Right cardiac atrium (tissue), 5 donors: Measurements from ENCODE around the gene ZNF547. TPM values are rescaled to one million over a fixed set of nuclear protein-coding genes. Genes with fewer than 3 reads are reported as not detected.
A peak's percentile ranks its signal among the peaks of the same experiment; 100 is the strongest.

ENCODE experiments used
- ATAC-seq, 2 donors: fragments of 200-7000 bp; cut with Tn5 transposase; one replicate each; pipeline versions ENCODE4 v1.8.0 to v1.9.1; 2020; ENCODE audit warnings: moderate library complexity in 2 of 2, mild to moderate bottlenecking in 1 of 2
- DNase-seq, 3 donors: peaks; one replicate each; pipeline ENCODE4 v3.0.0-alpha.2; 2020
- H3K27ac ChIP-seq: one replicate; pipeline ENCODE4 v1.5.1; 2013; ENCODE audit warnings: mild to moderate bottlenecking, low read length, control low read depth, moderate library complexity
- H3K27me3 ChIP-seq: one replicate; pipeline ENCODE4 v1.6.1; 2013; ENCODE audit not compliant: control insufficient read depth, insufficient read depth
- H3K4me1 ChIP-seq: one replicate; pipeline ENCODE4 v1.6.1; 2013; ENCODE audit warnings: low read length; ENCODE audit not compliant: control insufficient read depth, insufficient read depth
- H3K4me3 ChIP-seq: one replicate; pipeline ENCODE4 v1.5.1; 2013; ENCODE audit warnings: low read length, control low read depth
- H3K9me3 ChIP-seq: one replicate; pipeline ENCODE4 v1.6.1; 2013; ENCODE audit warnings: low read length; ENCODE audit not compliant: control insufficient read depth
- WGBS: extraction: QIAGEN DNeasy Blood & Tissue Kit; methylation state at CpG from one replicate; pipeline ENCODE4 v1.1.7; 2013; 5-methylcytosine and 5-hydroxymethylcytosine counted together
- intact Hi-C, 4 donors: fragments of 100-400 bp; cut with DNase I; formaldehyde crosslinking; loops; one replicate each; pipeline versions ENCODE4 v1.11.0 to v1.14.0; 2022 to 2023
- polyA plus RNA-seq: library from polyadenylated mRNA; stranded (reverse); fragments of 200-250 nt; gene quantifications from one replicate; pipeline ENCODE4 v1.2.3, GENCODE V29; 2013
- total RNA-seq, 4 donors: library from RNA; stranded (reverse); fragmentation: NEBNext Ultra II Directional; extraction: Animal tissue kit (Norgen Biotek cat#: 25700); gene quantifications; one replicate each; pipeline ENCODE4 v1.2.1, GENCODE V29; 2021
- donor health status: healthy with polysubstance abuse.
- donor health status: DM: no; HTN: yes; CAD: no.
- donor health status: DM: no; HTN: no; CAD: no.
- donor health status: DM: no; HTN: yes; CAD: no; lungs with severe emphysema.
- donor health status: DM: yes; HTN: yes; CAD: no.

ZNF547 gene
- total and polyA plus RNA-seq, 5 donors, result 2.7 to 5.6 (median 4.3) TPM

- H3K27me3 ChIP-seq, result no peaks in the 10 kb centered on the region
- WGBS, result 12% methylated on average over 8 of the region's 8 CpGs
These were observed 43.3 kb downstream of the ZNF547 start for GRCh38 chr19:57406516-57407123.

GRCh38 chr19:57410877-57411671, 47.7 kb downstream of the ZNF547 start, which contains the start of gene ZNF17:
Gene ZNF17 (plus strand): TSS chr19:57411161. CDS start chr19:57413616, 2,455 bp downstream.
- Histone ChIP-seq H3K4me1 (peaks cover 2% of the 10 kb centered on the region), H3K9me3 (no peaks in the 10 kb centered on the region), H3K27ac (peak within 1 kb of the TSS; percentile 90), H3K4me3 (peak within 1 kb of the TSS; percentile 94), H3K27me3 (no peaks in the 10 kb centered on the region)
- DNase-seq, result peak; percentile 95 to 98 (median 97)
- peak; percentile 100 for ATAC-seq
- under 1% methylated on average over 55 of the region's 55 CpGs for WGBS
- intact Hi-C loops, result no loop called here

More at GRCh38 chr19:57406516-57407123, 43.3 kb downstream of the ZNF547 start:
- H3K4me3 ChIP-seq, result no peak overlapping the region
- intact Hi-C loops, result no loop called here
- DNase-seq (peak; percentile 60 to 75 (median 74)), ATAC-seq (peak; percentile 45 to 69)
- H3K27ac ChIP-seq, result no peak overlapping the region
- peaks cover 2% of the 10 kb centered on the region for H3K4me1 ChIP-seq
- H3K9me3 ChIP-seq, result peaks cover 2% of the 10 kb centered on the region

- ATAC-seq (no peak), DNase-seq (no peak)
- H3K9me3 ChIP-seq, result peaks cover 3% of the 10 kb centered on the region
- no peaks in the 10 kb centered on the region for H3K4me1 ChIP-seq
- H3K27me3 ChIP-seq, result no peaks in the 10 kb centered on the region
- intact Hi-C loops, result no loop called here
- no peak overlapping the region for H3K4me3 ChIP-seq
- no peak overlapping the region for H3K27ac ChIP-seq
- WGBS, result 95% methylated on average over 4 of the region's 4 CpGs
These were observed 56.1 kb downstream of the ZNF547 start for GRCh38 chr19:57419439-57419838.

- WGBS, result 97% methylated on average over 3 of the region's 3 CpGs
- Histone ChIP-seq H3K9me3 (peaks cover 3% of the 10 kb centered on the region), H3K4me3 (no peak overlapping the region), H3K27ac (no peak overlapping the region), H3K4me1 (no peaks in the 10 kb centered on the region), H3K27me3 (no peaks in the 10 kb centered on the region)
- intact Hi-C loops, result no loop called here
- ATAC-seq (no peak), DNase-seq (no peak)
These were observed 57.7 kb downstream of the ZNF547 start for GRCh38 chr19:57421037-57421436.

Other genes with a start within 250 kb of the ZNF547 start
- not detected for gene USP29, start 243.6 kb upstream of the ZNF547 start, total RNA-seq
- gene USP29, start 243.6 kb upstream of the ZNF547 start, polyA plus RNA-seq, result not detected
- not detected for gene ZIM3, start 218.3 kb upstream of the ZNF547 start, total RNA-seq
- gene ZIM3, start 218.3 kb upstream of the ZNF547 start, polyA plus RNA-seq, result not detected
- gene DUXA, start 196.1 kb upstream of the ZNF547 start, total RNA-seq, result not detected
- gene DUXA, start 196.1 kb upstream of the ZNF547 start, polyA plus RNA-seq, result not detected
- 10 to 100 TPM; 16.9 to 26.8 (median 18.7) TPM for gene ZNF264, start 172.1 kb upstream of the ZNF547 start, total RNA-seq
- 4.4 TPM for gene ZNF264, start 172.1 kb upstream of the ZNF547 start, polyA plus RNA-seq
- gene AURKC, start 132.5 kb upstream of the ZNF547 start, total RNA-seq, result 1 to 10 TPM; 1.5 to 2.0 (median 1.6) TPM
- gene AURKC, start 132.5 kb upstream of the ZNF547 start, polyA plus RNA-seq, result 1.2 TPM
- gene ZNF805, start 122.9 kb upstream of the ZNF547 start, total RNA-seq, result 10 to 100 TPM in 2 of 4 donors, 1 to 10 TPM in 2; 9.3 to 14.6 (median 10.0) TPM
- gene ZNF805, start 122.9 kb upstream of the ZNF547 start, polyA plus RNA-seq, result 1.3 TPM
- 10 to 100 TPM; 30.6 to 46.5 (median 36.1) TPM for gene ZNF460, start 83.1 kb upstream of the ZNF547 start, total RNA-seq
- gene ZNF460, start 83.1 kb upstream of the ZNF547 start, polyA plus RNA-seq, result 3.5 TPM
- gene ZNF543, start 43.1 kb upstream of the ZNF547 start, total RNA-seq, result 1 to 10 TPM; 5.8 to 7.6 (median 6.6) TPM
- 2.1 TPM for gene ZNF543, start 43.1 kb upstream of the ZNF547 start, polyA plus RNA-seq
- 10 to 100 TPM in 3 of 4 donors, 1 to 10 TPM in 1; 8.5 to 12.6 (median 11.2) TPM for gene ZNF304, start 12.3 kb upstream of the ZNF547 start, total RNA-seq
- gene ZNF304, start 12.3 kb upstream of the ZNF547 start, polyA plus RNA-seq, result 3.9 TPM
- 10 to 100 TPM; 10.8 to 14.5 (median 11.7) TPM for gene TRAPPC2B, start within 50 bp of the ZNF547 start, total RNA-seq
- gene TRAPPC2B, start within 50 bp of the ZNF547 start, polyA plus RNA-seq, result 38.6 TPM
- 10 to 100 TPM; 13.4 to 20.1 (median 16.8) TPM for gene ZNF548, start 26.3 kb downstream of the ZNF547 start, total RNA-seq
- gene ZNF548, start 26.3 kb downstream of the ZNF547 start, polyA plus RNA-seq, result 10.7 TPM
- gene ZNF17, start 47.6 kb downstream of the ZNF547 start, total RNA-seq, result 10 to 100 TPM in 3 of 4 donors, 1 to 10 TPM in 1; 8.7 to 12.1 (median 10.8) TPM
- gene ZNF17, start 47.6 kb downstream of the ZNF547 start, polyA plus RNA-seq, result 3.6 TPM
- 1 to 10 TPM; 2.5 to 5.4 (median 3.3) TPM for gene ZNF749, start 71.8 kb downstream of the ZNF547 start, total RNA-seq
- 1.9 TPM for gene ZNF749, start 71.8 kb downstream of the ZNF547 start, polyA plus RNA-seq
- 1 to 10 TPM; 3.3 to 4.3 (median 3.4) TPM for gene VN1R1, start 93.6 kb downstream of the ZNF547 start, total RNA-seq
- gene VN1R1, start 93.6 kb downstream of the ZNF547 start, polyA plus RNA-seq, result 2.3 TPM
- gene ZNF772, start 114.0 kb downstream of the ZNF547 start, total RNA-seq, result 10 to 100 TPM; 19.7 to 23.5 (median 21.1) TPM
- gene ZNF772, start 114.0 kb downstream of the ZNF547 start, polyA plus RNA-seq, result 5.3 TPM
- gene ZNF419, start 124.2 kb downstream of the ZNF547 start, total RNA-seq, result 10 to 100 TPM in 1 of 4 donors, 1 to 10 TPM in 3; 8.2 to 10.2 (median 8.9) TPM
- gene ZNF419, start 124.2 kb downstream of the ZNF547 start, polyA plus RNA-seq, result 6.7 TPM
- 1 to 10 TPM; 5.7 to 7.6 (median 6.9) TPM for gene ZNF773, start 136.4 kb downstream of the ZNF547 start, total RNA-seq
- gene ZNF773, start 136.4 kb downstream of the ZNF547 start, polyA plus RNA-seq, result 3.8 TPM
- gene ZNF549, start 163.8 kb downstream of the ZNF547 start, total RNA-seq, result 1 to 10 TPM; 4.4 to 4.8 (median 4.5) TPM
- 2.0 TPM for gene ZNF549, start 163.8 kb downstream of the ZNF547 start, polyA plus RNA-seq
- gene ZNF550, start 196.3 kb downstream of the ZNF547 start, total RNA-seq, result 1 to 10 TPM; 6.7 to 9.5 (median 7.9) TPM
- 3.1 TPM for gene ZNF550, start 196.3 kb downstream of the ZNF547 start, polyA plus RNA-seq
- 1 to 10 TPM; 4.7 to 5.9 (median 4.8) TPM for gene ZNF416, start 215.4 kb downstream of the ZNF547 start, total RNA-seq
- 2.4 TPM for gene ZNF416, start 215.4 kb downstream of the ZNF547 start, polyA plus RNA-seq
- gene ZIK1, start 220.6 kb downstream of the ZNF547 start, total RNA-seq, result 1 to 10 TPM; 5.0 to 6.3 (median 5.5) TPM
- 2.0 TPM for gene ZIK1, start 220.6 kb downstream of the ZNF547 start, polyA plus RNA-seq
- gene ZNF530, start 236.3 kb downstream of the ZNF547 start, total RNA-seq, result 1 to 10 TPM; 3.7 to 5.9 (median 5.0) TPM
- 8.4 TPM for gene ZNF530, start 236.3 kb downstream of the ZNF547 start, polyA plus RNA-seq